Panc1 (cell line): ENCODE results near the gene DEFB129. TPM values are rescaled to one million over a fixed set of nuclear protein-coding genes. Genes with fewer than 3 reads are reported as not detected.
A peak's percentile ranks its signal among the peaks of the same experiment; 100 is the strongest.

Experiments used
- ATAC-seq: fragments of 200-7000 bp; cut with Tn5 transposase; 2 replicates; pipeline ENCODE4 v1.9.1; 2020; ENCODE audit warnings: mild to moderate bottlenecking, moderate library complexity
- BruUV-seq: library from RNA; stranded (reverse); fragments of 400-500 nt; replicated peaks from 2 replicates; lab custom pipeline; 2021; lab: Mats Ljungman, UMichigan
- CTCF ChIA-PET: fragments of 300-600 bp; sonication (Branson Sonifier 250); formaldehyde crosslinking; loops from one replicate; lab custom pipeline; 2022; ENCODE audit warnings: antibody characterized with exemption; lab: Charles Lee
- POLR2A ChIA-PET: fragments of 300-600 bp; sonication (Branson Sonifier 250); formaldehyde crosslinking; loops from one replicate; lab custom pipeline; 2022; ENCODE audit warnings: antibody characterized with exemption; lab: Charles Lee
- DNase-seq: peaks from one replicate; pipeline ENCODE4 v3.0.0-alpha.2; 2010; ENCODE audit warnings: low read depth, low spot score
- H3K27ac ChIP-seq: 2 replicates; pipeline ENCODE4 v1.5.1; 2011; ENCODE audit warnings: mild to moderate bottlenecking, low read length, inconsistent platforms
- H3K27me3 ChIP-seq: fragments of 200-500 bp; sonication (Bioruptor generic); 2 replicates; pipeline ENCODE4 v1.6.0; 2014; ENCODE audit warnings: low read length, inconsistent platforms; ENCODE audit not compliant: control insufficient read depth, insufficient read depth
- H3K36me3 ChIP-seq: fragments of 200-500 bp; sonication (Bioruptor generic); 2 replicates; pipeline ENCODE4 v1.5.1; 2014; ENCODE audit warnings: inconsistent platforms, mild to moderate bottlenecking, low read length, moderate library complexity; ENCODE audit not compliant: control insufficient read depth, insufficient read depth
- H3K4me1 ChIP-seq: 2 replicates; pipeline ENCODE4 v1.5.1; 2011; ENCODE audit warnings: inconsistent platforms, mild to moderate bottlenecking, low read length, moderate library complexity; ENCODE audit not compliant: control insufficient read depth, insufficient read depth
- H3K4me3 ChIP-seq, 2 experiments: 2 replicates each; pipeline ENCODE4 v1.5.1; 2011 to 2012; ENCODE audit warnings: low read depth in 2 of 2, low read length in 2 of 2, mild to moderate bottlenecking in 2 of 2, inconsistent platforms in 1 of 2, moderate library complexity in 1 of 2
- H3K9me3 ChIP-seq: fragments of 200-500 bp; sonication (Bioruptor generic); 2 replicates; pipeline ENCODE4 v1.5.1; 2014; ENCODE audit warnings: low read depth, mild to moderate bottlenecking, inconsistent platforms, low read length, moderate library complexity; ENCODE audit not compliant: control insufficient read depth, insufficient read depth
- POLR2AphosphoS5 ChIP-seq: IDR thresholded peaks from 2 replicates; pipeline ENCODE4 v1.6.1; 2012; ENCODE audit warnings: mild to moderate bottlenecking, low read depth, low read length, moderate library complexity
- SIN3A ChIP-seq: IDR thresholded peaks from 2 replicates; pipeline ENCODE4 v1.6.1; 2012; ENCODE audit warnings: low read depth, mild to moderate bottlenecking, low read length, moderate library complexity, borderline replicate concordance; ENCODE audit not compliant: insufficient read depth
- TCF7L2 ChIP-seq: IDR thresholded peaks from 2 replicates; pipeline ENCODE4 v1.6.1; 2011; ENCODE audit warnings: mild to moderate bottlenecking, low read depth, low read length, inconsistent platforms
- in situ Hi-C: cut with HindIII; loops from 2 replicates; pipeline ENCODE4 v1.10.0; 2016; ENCODE audit warnings: low sequenced_read_pairs, low pct_unique_long_range_greater_than_20kb
- intact Hi-C: fragments of 100-400 bp; cut with micrococcal nuclease; formaldehyde crosslinking; loops from one replicate; pipeline ENCODE4 v1.10.0; 2022; ENCODE audit not compliant: unreplicated experiment
- total RNA-seq: library from RNA; stranded (reverse); gene quantifications from one replicate; pipeline ENCODE4 v1.2.1, GENCODE V29; 2021; ENCODE audit not compliant: unreplicated experiment
- TF ChIP-seq, protein P1 (sequence below): fragments of 450-650 bp; IDR thresholded peaks from 2 replicates; pipeline ENCODE4 v1.5.1; 2017; ENCODE audit warnings: mild to moderate bottlenecking
- TF ChIP-seq, protein P2 (sequence below), 2 experiments: IDR thresholded peaks; 2 replicates each; pipeline ENCODE4 v1.6.1; 2011 to 2012; ENCODE audit warnings: low read depth in 2 of 2, control low read depth in 1 of 2, low read length in 1 of 2, mild to moderate bottlenecking in 1 of 2, moderate library complexity in 1 of 2; ENCODE audit not compliant: insufficient read depth in 1 of 2

DEFB129 gene
- total RNA-seq, 1 experiment from 2014 or later: not detected

DNA sequence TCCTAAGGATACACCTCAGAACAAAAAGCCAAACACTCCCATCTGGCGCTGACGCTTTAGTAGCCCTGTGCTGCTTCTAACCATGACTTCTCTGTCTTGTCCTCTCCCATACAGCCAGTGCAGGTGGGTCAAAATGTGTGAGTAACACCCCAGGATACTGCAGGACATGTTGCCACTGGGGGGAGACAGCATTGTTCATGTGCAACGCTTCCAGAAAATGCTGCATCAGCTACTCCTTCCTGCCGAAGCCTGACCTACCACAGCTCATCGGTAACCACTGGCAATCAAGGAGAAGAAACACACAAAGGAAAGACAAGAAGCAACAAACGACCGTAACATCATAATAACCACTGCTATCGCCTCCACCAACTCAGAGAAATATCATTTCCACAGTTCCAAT, 31.9 kb downstream of the DEFB129 start:
- intact Hi-C loops (loop anchor here (5.0 kb wide), 1 partner anchor 42 kb away; no protein-coding TSS in a partner anchor), in situ Hi-C loops (no loop called here)
- Histone ChIP-seq H3K4me3 (no peak overlapping the region), H3K36me3 (no peaks in the 10 kb centered on the region), H3K4me1 (no peaks in the 10 kb centered on the region), H3K27me3 (no peaks in the 10 kb centered on the region; the same call in 1 of the 2 replicates), H3K9me3 (no peaks in the 10 kb centered on the region), H3K27ac (no peak overlapping the region)
- ChIA-PET CTCF (no interaction called here), POLR2A (no interaction called here)
- ATAC-seq (peak; percentile 69; the same call in 1 of the 2 replicates), DNase-seq (no peak)
- no TSS peak for BruUV-seq
- TF ChIP-seq TCF7L2: no peak
- TF ChIP-seq, protein P1, sequence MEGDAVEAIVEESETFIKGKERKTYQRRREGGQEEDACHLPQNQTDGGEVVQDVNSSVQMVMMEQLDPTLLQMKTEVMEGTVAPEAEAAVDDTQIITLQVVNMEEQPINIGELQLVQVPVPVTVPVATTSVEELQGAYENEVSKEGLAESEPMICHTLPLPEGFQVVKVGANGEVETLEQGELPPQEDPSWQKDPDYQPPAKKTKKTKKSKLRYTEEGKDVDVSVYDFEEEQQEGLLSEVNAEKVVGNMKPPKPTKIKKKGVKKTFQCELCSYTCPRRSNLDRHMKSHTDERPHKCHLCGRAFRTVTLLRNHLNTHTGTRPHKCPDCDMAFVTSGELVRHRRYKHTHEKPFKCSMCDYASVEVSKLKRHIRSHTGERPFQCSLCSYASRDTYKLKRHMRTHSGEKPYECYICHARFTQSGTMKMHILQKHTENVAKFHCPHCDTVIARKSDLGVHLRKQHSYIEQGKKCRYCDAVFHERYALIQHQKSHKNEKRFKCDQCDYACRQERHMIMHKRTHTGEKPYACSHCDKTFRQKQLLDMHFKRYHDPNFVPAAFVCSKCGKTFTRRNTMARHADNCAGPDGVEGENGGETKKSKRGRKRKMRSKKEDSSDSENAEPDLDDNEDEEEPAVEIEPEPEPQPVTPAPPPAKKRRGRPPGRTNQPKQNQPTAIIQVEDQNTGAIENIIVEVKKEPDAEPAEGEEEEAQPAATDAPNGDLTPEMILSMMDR: peak; percentile 65

DNA sequence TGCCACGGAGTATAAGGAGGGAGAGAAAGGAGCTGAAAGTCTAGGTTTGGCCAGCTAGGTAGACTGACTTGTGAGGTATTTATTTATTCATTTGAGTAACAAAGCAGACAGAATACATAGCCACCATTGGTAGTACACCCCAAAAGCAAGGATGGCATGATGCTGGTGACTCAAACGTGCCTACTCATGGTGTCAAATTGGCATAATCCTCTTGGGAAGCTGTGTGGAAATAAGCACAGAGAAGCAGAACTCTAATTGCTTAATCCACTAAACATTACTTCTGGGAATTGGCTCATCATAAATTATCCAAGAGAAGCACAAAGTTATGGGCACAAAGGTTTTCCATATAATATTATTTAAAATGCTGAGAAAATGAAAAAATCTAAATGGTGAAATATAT, 32.9 kb downstream of the DEFB129 start:
- intact Hi-C loops (loop anchor here (5.0 kb wide), 1 partner anchor 43 kb away; no protein-coding TSS in a partner anchor), in situ Hi-C loops (no loop called here)
- DNase-seq (no peak), ATAC-seq (no peak)
- Histone ChIP-seq H3K27ac (no peak overlapping the region), H3K4me3 (no peak overlapping the region), H3K4me1 (no peaks in the 10 kb centered on the region), H3K27me3 (no peaks in the 10 kb centered on the region; the same call in 1 of the 2 replicates), H3K9me3 (no peaks in the 10 kb centered on the region), H3K36me3 (no peaks in the 10 kb centered on the region)
- POLR2A ChIA-PET: no interaction called here
- no TSS peak for BruUV-seq
- CTCF ChIA-PET: no interaction called here
- TF ChIP-seq, protein P2, sequence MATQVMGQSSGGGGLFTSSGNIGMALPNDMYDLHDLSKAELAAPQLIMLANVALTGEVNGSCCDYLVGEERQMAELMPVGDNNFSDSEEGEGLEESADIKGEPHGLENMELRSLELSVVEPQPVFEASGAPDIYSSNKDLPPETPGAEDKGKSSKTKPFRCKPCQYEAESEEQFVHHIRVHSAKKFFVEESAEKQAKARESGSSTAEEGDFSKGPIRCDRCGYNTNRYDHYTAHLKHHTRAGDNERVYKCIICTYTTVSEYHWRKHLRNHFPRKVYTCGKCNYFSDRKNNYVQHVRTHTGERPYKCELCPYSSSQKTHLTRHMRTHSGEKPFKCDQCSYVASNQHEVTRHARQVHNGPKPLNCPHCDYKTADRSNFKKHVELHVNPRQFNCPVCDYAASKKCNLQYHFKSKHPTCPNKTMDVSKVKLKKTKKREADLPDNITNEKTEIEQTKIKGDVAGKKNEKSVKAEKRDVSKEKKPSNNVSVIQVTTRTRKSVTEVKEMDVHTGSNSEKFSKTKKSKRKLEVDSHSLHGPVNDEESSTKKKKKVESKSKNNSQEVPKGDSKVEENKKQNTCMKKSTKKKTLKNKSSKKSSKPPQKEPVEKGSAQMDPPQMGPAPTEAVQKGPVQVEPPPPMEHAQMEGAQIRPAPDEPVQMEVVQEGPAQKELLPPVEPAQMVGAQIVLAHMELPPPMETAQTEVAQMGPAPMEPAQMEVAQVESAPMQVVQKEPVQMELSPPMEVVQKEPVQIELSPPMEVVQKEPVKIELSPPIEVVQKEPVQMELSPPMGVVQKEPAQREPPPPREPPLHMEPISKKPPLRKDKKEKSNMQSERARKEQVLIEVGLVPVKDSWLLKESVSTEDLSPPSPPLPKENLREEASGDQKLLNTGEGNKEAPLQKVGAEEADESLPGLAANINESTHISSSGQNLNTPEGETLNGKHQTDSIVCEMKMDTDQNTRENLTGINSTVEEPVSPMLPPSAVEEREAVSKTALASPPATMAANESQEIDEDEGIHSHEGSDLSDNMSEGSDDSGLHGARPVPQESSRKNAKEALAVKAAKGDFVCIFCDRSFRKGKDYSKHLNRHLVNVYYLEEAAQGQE (IDR thresholded peaks at IDR 0.05; ENCODE audit: insufficient read depth in 1 of 2, low read depth in 2 of 2, low read length in 1 of 2): no peak
- TF ChIP-seq POLR2AphosphoS5 (no peak), TCF7L2 (no peak), SIN3A (no peak)
- TF ChIP-seq, protein P1: no peak
